Erythroblast (primary cell): Measurements from ENCODE around the gene TTC3.

Experiments
- GATA1 ChIP-seq: IDR thresholded peaks from 2 replicates; pipeline ENCODE4 v1.6.1; 2011; ENCODE audit warnings: low read depth, mild to moderate bottlenecking, control low read depth, low read length, moderate library complexity
- POLR2A ChIP-seq: IDR thresholded peaks from 2 replicates; pipeline ENCODE4 v1.6.1; 2011; ENCODE audit warnings: mild to moderate bottlenecking, low read length

- no peak for TF ChIP-seq POLR2A
- no peak for TF ChIP-seq GATA1
Measured at GRCh38 chr21:37045149-37045548, 27.9 kb upstream of the TTC3 start.
